ENCODE data around the gene KLHL5.

DNA sequence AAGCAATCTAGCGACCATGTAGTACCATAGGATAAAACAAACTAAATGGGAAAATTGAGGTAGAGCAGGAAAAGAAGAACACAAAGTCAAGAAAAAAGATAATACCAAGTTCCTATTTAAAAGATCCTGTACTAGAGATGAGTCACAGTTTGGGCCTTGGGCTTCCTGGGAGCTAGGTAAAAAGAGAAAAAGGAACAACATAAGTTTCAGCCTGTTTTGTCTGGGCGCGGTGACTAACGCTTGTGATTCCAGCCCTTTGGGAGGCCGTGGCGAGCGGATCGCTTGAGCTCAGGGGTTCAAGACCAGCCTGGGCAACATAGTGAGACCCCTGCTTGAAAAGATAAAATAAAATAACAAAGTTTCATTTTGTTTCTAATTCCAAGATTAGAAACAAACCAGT is 15.8 kb upstream of the KLHL5 start:
- TF ChIP-seq POLR2AphosphoS5 (IDR thresholded peaks at IDR 0.05; ENCODE audit: borderline replicate concordance, low read depth, low read length), result no peak
- TF ChIP-seq EZH2 (IDR thresholded peaks at IDR 0.05), result no peak
